ENCODE data around the gene SCAPER.

SCAPER gene

DNA sequence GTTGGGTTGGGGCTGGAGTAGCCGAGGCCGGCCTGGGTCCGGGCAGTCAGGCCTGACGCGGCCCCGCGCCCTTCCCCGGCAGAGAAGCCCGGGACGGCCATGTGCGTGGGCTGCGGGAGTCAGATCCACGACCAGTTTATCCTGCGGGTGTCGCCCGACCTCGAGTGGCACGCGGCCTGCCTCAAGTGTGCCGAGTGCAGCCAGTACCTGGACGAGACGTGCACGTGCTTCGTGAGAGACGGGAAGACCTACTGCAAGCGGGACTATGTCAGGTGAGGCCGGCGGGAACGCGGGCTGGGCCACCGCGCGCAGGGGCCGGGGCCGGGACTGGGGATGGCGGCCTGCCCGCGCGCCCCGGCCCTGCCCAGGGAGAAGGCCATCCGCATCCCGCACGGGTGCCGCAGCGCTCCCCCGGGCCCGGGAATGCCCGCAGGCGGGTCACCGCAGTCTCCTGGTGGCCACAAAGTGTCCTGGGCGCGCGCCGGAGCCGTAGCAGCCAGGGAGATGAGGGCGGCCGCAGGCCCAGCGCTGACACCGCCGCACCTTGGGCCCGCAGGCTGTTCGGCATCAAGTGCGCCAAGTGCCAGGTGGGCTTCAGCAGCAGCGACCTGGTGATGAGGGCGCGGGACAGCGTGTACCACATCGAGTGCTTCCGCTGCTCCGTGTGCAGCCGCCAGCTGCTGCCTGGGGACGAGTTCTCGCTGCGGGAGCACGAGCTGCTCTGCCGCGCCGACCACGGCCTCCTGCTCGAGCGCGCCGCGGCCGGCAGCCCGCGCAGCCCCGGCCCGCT is 567.2 kb downstream of the SCAPER start:
- DNase-seq = no peak

DNA sequence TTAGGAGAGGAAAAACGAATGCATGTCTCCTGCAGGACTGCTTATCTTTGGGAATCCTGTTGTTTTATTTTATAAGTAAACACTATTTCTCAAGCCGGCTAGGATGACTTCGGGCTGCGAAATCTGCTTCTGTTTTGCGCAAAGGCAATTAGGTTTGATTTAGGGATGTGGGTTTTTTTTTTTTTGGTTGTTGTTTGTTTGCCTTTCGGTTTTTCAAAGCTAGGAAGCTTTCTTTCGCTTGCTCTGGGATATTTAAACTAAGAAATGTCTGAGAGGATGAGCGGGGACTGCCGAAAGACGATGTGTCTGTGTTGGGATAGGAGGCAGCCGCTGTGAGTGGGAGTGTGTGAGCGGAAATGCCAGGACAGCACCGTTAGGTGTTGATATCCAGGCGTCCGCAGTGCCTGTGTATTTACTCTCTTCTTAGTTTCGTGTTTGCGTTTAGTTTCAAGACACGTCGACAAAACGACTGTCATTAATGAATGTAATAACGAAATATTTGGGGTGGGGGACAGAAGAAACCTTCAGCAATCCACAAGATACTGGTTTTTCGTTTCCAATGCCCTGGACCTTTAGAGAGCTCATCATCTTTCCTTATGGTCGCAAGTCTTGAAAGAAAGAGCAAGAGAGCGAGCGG is 568.0 kb downstream of the SCAPER start:
- DNase-seq = no peak

GRCh38 chr15:76336254-76337058 is 568.7 kb downstream of the SCAPER start, which contains the start of gene ISL2:
ISL2 (plus strand) TSS chr15:76336773; CDS start chr15:76336884, 111 bp downstream.
- DNase-seq = peak in 8 of 14 donors; percentile 8 to 76 (median 36)

DNA sequence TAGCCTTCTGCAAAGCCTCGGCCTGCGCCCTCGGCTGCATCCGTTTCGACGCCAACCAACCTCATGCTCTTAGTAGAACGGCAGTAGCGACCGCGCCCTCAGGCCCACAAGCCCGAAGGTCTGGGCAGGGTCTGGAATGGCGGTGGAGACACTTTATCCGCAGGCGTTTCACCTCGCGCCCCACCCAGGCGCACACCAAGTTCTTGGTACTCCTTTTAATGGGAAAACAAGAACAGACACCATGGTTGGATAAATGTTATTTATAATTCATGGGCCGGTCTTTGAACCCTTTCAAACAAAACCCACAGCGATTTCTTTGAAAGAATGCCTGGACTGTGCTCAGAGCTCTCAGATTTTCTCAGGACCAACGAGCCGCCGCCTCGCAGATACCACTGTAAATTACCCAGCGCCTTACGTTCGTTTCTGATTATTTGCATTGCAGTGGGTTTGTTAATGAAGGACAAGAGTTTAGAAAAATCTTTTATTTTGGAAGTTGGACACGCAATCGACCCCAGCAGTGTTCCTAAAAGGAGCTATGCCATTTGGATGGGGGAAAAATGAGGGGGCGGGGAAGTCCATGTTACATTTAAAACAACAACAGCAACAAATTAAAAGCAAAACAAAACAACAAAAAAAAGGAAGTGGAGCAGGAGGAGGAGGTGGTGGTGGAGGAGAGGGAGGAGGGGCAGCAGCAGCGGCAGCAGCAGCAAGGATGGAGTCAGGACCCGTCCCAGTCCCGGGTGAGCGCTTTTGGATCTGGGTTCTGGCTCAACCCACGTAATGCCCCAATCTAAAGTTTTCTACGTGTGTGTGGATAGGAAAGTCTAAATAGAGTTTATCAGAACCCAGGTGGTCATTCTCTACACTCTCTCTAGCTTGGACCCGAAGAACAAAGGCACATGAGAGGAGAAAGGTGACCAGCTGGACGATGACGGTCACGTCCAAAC is 569.6 kb downstream of the SCAPER start:
- no peak for DNase-seq

DNA sequence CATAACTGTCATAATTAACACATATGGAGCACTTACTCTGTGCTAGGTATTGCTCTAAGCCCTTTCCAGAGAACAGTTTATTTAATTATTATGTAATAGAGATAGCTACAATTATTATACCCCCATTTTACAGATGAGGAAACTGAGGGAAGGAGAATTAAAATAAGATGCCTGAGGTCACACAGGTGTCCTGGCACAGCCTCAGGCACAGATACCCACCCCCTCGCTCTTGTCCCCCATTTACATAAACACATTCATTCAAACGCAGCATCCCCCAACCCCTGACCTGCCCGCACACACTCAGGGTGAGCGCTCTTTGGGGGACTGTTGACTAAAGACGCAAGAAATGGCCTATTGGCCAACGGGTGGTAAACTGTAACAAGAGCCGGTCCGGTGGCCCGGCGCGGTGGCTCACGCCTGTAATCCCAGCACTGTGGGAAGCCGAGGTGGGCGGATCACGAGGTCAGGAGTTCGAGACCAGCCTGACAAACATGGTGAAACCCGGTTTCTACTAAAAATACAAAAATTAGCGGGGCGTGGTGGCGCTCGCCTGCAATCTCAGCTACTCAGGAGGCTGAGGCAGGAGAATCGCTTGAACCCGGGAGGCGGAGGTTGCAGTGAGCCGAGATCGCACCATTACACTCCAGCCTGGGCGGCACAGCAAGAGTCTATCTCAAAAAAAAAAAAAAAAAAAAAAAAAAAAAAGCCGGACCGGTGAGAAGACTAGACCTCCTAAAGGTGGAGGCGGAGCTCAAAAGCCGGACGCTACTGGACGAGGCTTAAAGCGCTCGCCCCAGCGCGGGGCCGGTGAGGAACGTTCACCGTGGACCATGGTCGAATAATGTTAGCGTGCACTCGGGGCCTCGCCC is 570.5 kb downstream of the SCAPER start:
- DNase-seq = no peak

DNA sequence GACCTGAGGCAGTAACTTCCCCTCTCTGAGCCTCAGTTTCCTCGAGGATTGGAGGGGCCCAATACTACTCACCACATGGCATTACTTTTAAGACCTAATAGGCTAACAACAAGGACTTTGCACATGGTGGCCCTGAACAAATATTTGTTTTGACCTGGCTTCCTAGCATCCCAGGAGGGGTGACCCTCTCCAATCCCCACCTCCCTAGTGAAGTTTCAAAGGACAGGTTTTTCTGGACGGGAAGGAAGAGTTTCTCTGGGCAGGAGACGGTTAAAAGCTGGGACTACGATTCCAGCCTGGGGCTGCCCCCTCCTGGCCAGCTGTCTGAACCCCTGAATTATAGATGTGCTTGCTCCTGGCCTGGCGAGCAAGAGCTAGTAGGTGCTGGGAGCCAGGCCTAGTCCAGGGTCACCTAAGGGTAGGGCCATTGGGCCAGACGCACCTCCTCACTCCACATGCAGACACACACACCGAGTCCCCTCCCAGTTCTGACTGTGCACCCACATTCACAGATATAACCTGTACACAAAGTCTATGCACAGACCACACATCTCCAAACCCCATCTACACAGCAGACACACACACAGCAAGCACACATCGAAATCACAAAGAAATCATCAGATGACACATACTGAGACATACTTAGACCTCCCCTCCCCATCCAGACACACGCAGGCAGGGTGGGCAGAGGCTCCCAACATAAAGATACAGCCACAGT is 571.3 kb downstream of the SCAPER start:
- DNase-seq = no peak

DNA sequence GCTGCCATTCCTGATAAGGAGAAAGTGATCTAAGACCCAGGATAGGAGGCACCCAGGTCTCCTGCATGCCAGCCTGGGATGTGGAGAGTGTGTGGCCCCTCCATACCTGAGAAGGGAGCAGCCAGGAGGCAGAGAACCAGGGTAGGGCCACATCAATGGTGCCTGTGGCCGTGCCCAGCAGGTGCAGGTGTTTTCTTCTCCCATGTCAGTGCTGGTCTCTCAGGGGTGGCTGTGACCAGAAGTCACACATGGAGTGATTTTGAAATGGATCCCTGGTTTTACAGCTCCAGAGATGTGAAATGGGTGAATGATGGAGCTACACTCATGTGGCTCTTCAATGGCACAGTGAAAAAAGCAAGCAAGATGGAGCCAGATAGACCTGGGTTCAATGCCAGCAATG is 571.8 kb downstream of the SCAPER start:
- no peak for DNase-seq

DNA sequence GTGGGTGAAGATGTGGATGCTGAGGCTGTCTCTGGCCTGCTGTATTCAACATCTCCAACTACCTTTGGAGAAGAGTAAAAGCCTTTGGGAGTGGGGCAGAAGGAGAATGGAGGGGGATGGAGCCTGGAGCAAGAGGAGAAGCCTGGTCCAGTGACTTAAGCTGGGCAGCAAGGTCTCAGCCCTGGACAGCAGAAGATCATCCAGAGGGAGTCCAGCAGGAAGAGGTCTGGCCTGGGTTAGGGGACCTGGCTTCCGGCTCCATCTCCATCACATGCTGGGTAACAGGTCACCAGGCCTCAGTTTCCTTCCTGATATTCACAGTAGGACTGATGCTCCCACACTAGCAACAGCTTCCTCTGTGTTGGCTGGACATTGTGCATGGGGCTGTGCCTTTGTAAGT is 572.3 kb downstream of the SCAPER start:
- DNase-seq = no peak

DNA sequence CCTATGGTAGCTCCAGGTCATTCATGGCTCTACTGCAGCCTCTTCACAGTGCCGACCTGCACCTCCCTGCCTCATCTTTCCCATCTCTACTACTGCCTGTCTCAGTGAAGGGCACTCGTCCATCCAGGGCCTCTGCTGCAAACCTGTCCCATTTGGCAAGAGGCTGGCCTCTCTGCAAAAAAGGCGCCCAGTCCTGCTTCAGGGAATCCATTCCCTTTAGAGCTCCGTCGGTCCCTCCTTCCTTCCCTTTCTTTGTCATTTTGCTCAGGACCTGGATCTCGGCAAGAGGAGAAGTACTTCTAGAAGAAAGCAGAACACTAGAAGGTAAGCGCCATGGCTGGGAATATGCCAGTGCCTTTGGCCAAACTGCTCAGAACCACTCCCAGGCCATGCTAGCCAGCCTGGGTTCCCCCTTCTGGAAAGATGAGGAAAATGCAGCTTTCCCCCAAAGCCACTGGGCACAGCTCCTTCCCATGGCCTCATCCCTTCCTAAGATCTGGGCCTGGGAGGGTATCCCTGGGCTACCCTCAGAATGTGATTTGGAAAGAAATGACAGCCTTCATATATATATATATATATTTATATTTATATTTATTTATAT is 575.0 kb downstream of the SCAPER start:
- DNase-seq = peak in 2 of 14 donors; percentile 26 to 65

- no peak for DNase-seq
These were observed 576.2 kb downstream of the SCAPER start for GRCh38 chr15:76328958-76329357.

- DNase-seq = no peak
These were observed 576.9 kb downstream of the SCAPER start for GRCh38 chr15:76328106-76328696.

DNA sequence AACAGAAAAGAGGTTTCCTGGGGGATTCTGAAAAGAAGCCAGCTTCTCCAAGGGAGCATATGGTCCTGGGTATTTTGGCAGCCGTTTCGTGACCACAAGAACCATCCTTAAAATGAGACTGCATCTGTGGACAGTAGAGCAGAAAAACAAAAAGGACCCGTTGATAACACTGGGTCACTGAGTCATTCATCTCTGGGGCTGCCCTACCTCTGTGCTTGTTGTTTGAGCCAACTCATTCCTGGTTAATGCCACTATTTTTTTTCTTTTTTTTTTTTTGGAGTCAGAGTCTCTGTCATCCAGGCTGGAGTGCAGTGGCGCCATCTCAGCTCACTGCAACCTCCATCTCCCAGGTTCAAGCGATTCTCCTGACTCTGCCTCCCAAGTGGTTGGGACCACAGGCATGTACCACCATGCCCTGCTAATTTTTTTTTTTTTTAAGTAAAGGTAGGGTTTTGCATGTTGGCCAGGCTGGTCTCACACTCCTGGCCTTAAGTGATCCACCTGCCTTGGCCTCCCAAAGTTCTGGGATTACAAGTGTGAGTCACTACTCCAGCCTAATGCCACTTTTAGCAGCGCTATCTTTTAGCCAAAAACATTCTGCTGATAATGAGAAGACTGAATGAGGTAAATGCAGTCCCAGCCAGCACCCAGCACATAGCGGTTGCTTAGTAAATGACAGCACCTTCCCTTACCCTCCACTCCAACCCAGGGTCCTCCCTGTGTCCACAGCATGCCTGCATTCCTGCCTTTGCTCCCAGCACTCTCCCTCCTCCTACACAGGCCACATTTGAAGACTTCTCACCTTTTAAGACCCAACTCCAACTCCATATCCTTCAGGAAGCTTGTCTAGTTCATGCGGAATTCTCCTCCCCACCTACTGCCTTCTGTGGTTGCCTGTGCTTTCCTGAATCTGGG is 577.7 kb downstream of the SCAPER start:
- peak in 1 of 14 donors; percentile 64 for DNase-seq

GRCh38 chr15:76325704-76326103 is 579.4 kb downstream of the SCAPER start:
- no peak for DNase-seq

GRCh38 chr15:76324066-76324465 is 581.1 kb downstream of the SCAPER start:
- DNase-seq = no peak

GRCh38 chr15:76321602-76322001 is 583.5 kb downstream of the SCAPER start:
- DNase-seq = no peak

- no peak for DNase-seq
These were observed 584.0 kb downstream of the SCAPER start for GRCh38 chr15:76321171-76321570.

GRCh38 chr15:76320012-76320411 is 585.1 kb downstream of the SCAPER start:
- no peak for DNase-seq

DNA sequence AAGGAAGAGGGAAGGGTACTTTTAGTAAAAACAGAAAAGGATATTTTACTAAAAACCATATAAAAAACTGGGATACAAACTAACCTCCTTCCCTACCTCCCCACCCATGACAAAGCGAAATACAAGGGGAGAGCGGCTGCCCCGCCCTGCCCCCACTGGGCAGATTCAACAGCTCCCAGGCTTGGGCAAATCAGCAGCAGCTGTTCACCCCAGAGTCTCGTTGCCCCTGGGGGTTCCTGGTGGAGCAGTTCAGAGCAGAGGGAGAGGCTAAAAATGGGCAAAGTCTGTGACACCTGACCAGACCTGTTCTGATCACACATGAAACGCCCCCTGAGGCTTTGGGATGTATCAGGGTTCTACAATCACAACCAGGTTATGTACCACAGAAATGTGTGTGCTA is 591.4 kb downstream of the SCAPER start:
- no peak for DNase-seq
